Measurements from ENCODE around the gene ADAM11.

The ADAM11 gene

DNA sequence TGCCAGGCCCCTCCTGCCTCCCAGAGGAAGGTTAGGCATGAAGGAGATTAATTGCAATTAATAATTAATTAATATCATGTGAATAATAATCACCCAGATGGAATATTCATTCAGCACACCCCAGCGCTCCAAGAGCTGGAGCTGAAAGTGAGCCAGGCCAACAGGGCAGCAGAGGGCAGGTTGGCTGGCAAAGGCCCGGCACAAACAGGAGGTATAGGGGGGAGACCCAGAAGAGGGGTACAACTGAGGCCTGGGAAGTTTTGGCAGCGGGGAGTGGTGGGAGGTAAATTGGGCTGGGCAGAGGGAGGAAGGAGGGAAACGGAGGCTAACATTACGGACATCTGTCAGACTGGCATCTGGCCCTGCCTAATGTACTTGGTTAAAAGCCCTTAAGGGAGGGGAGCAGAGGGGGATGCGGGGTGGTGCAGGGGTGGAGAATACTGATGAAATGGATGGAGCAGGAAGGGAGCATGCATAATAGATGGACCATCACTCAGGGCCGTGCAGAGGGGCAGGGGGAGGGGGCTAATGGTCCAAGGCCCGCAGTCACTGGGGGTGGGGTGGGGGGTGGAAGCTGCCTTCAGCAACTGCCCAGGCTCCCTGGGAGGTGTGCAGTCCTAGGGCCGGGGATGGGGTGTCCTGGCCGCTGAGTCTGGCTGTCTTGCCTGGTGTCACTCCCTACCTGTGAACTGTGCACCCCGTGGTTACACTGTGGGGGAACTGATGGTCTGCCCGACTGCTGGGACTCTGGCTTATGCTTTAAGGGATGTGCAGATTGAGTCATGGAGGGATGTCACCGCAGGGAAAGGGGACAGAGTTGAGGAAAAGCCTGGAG, 1.9 kb downstream of the ADAM11 start (continued):
- TF ChIP-seq ZNF624 (tag by site-specific recombination; IDR thresholded peaks at IDR 0.05), result no peak
- no peak for TF ChIP-seq WT1 (tag by site-specific recombination; IDR thresholded peaks at IDR 0.05)

DNA sequence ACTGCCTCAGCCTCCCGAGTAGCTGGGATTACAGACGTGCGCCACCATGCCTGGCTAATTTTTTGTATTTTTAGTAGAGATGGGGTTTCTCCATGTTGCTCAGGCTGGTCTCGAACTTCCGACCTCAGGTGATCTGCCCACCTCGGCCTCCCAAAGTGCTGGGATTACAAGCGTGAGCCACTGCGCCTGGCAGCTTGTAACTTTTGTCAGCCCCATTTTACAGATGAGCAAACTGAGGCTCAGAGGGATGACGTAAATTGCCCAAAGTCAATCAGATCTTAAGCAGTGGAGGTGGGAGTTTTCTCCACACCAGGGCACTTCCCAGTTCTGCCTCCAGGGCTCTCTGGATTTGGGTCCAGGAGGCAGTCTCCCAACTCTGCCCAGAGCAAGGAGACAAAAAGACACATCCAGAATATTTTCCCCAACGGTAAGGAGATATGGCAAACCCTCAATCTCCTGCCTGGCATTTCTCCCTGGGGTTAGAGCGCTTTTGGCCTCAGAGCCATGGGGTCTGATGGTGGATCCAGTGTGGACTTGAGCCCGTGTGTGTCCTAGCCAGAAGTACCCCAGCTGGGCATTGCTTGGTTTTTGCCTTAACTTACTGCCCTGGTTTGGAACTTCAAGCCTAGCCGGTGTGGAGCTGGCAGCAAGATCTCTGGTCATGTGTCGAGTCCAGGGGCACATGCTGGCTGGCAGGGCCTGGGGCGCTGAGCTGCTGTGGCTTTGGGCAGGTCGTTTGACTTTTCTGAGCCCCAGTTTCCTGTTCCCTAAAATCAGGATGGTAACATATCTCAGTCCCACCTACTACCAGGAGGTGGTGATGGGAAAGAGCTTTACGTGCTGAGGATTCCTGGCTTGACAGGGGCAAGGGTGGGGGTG, 3.4 kb downstream of the ADAM11 start:
- no peak overlapping the region for H3K27ac ChIP-seq (ENCODE audit: extremely low read depth, low read depth, low read length)
- POLR2A ChIA-PET, result interaction anchor here (0.9 to 1.6 kb wide), 2 partner anchors 13 to 14 kb away, joined by 4 read pairs; no protein-coding TSS in a partner anchor
- CTCF ChIA-PET, result interaction anchor here (0.7 to 2.3 kb wide), 7 partner anchors 9 to 157 kb away, joined by 3 to 12 read pairs (median 4); no protein-coding TSS in a partner anchor

More for the DNA sequence above, 3.4 kb downstream of the ADAM11 start:
- H3K4me1 ChIP-seq (ENCODE audit: control insufficient read depth, insufficient read depth, low read length), result peaks cover 3% of the 10 kb centered on the region
- no peaks in the 10 kb centered on the region for H3K36me3 ChIP-seq (ENCODE audit: control insufficient read depth in 2 of 2, insufficient read depth in 1 of 2, low read length in 2 of 2)
- TF ChIP-seq WT1 (tag by site-specific recombination; IDR thresholded peaks at IDR 0.05) (no peak), SALL2 (tag by site-specific recombination; IDR thresholded peaks at IDR 0.05; ENCODE audit: borderline replicate concordance) (no peak), ZNF473 (tag by site-specific recombination; IDR thresholded peaks at IDR 0.05) (no peak), ZNF785 (tag by site-specific recombination; IDR thresholded peaks at IDR 0.05) (no peak), ZNF184 (tag by site-specific recombination; IDR thresholded peaks at IDR 0.05) (no peak), ZNF658 (tag by site-specific recombination; IDR thresholded peaks at IDR 0.05) (no peak), ZNF138 (tag by site-specific recombination; IDR thresholded peaks at IDR 0.05; ENCODE audit: borderline replicate concordance) (no peak), TRIM28 (IDR thresholded peaks at IDR 0.05; ENCODE audit: borderline replicate concordance, low read length) (no peak), ZSCAN23 (tag by site-specific recombination; IDR thresholded peaks at IDR 0.05) (no peak), ZNF132 (tag by site-specific recombination; IDR thresholded peaks at IDR 0.05; ENCODE audit: borderline replicate concordance) (no peak), GLIS2 (tag by site-specific recombination; IDR thresholded peaks at IDR 0.05) (no peak), YY2 (tag by site-specific recombination; IDR thresholded peaks at IDR 0.05) (no peak), ZNF629 (tag by site-specific recombination; IDR thresholded peaks at IDR 0.05) (no peak), SP2 (tag by site-specific recombination; IDR thresholded peaks at IDR 0.05) (no peak), ZNF747 (tag by site-specific recombination; IDR thresholded peaks at IDR 0.05) (no peak)
- TF ChIP-seq, protein P1, sequence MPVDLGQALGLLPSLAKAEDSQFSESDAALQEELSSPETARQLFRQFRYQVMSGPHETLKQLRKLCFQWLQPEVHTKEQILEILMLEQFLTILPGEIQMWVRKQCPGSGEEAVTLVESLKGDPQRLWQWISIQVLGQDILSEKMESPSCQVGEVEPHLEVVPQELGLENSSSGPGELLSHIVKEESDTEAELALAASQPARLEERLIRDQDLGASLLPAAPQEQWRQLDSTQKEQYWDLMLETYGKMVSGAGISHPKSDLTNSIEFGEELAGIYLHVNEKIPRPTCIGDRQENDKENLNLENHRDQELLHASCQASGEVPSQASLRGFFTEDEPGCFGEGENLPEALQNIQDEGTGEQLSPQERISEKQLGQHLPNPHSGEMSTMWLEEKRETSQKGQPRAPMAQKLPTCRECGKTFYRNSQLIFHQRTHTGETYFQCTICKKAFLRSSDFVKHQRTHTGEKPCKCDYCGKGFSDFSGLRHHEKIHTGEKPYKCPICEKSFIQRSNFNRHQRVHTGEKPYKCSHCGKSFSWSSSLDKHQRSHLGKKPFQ (tag by site-specific recombination; IDR thresholded peaks at IDR 0.05), result no peak
- TF ChIP-seq, protein P2, sequence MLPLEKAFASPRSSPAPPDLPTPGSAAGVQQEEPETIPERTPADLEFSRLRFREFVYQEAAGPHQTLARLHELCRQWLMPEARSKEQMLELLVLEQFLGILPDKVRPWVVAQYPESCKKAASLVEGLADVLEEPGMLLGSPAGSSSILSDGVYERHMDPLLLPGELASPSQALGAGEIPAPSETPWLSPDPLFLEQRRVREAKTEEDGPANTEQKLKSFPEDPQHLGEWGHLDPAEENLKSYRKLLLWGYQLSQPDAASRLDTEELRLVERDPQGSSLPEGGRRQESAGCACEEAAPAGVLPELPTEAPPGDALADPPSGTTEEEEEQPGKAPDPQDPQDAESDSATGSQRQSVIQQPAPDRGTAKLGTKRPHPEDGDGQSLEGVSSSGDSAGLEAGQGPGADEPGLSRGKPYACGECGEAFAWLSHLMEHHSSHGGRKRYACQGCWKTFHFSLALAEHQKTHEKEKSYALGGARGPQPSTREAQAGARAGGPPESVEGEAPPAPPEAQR (tag by site-specific recombination; IDR thresholded peaks at IDR 0.05), result no peak
- TF ChIP-seq, protein P3, sequence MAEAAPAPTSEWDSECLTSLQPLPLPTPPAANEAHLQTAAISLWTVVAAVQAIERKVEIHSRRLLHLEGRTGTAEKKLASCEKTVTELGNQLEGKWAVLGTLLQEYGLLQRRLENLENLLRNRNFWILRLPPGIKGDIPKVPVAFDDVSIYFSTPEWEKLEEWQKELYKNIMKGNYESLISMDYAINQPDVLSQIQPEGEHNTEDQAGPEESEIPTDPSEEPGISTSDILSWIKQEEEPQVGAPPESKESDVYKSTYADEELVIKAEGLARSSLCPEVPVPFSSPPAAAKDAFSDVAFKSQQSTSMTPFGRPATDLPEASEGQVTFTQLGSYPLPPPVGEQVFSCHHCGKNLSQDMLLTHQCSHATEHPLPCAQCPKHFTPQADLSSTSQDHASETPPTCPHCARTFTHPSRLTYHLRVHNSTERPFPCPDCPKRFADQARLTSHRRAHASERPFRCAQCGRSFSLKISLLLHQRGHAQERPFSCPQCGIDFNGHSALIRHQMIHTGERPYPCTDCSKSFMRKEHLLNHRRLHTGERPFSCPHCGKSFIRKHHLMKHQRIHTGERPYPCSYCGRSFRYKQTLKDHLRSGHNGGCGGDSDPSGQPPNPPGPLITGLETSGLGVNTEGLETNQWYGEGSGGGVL (tag by site-specific recombination; IDR thresholded peaks at IDR 0.05), result no peak
- TF ChIP-seq, protein P4, sequence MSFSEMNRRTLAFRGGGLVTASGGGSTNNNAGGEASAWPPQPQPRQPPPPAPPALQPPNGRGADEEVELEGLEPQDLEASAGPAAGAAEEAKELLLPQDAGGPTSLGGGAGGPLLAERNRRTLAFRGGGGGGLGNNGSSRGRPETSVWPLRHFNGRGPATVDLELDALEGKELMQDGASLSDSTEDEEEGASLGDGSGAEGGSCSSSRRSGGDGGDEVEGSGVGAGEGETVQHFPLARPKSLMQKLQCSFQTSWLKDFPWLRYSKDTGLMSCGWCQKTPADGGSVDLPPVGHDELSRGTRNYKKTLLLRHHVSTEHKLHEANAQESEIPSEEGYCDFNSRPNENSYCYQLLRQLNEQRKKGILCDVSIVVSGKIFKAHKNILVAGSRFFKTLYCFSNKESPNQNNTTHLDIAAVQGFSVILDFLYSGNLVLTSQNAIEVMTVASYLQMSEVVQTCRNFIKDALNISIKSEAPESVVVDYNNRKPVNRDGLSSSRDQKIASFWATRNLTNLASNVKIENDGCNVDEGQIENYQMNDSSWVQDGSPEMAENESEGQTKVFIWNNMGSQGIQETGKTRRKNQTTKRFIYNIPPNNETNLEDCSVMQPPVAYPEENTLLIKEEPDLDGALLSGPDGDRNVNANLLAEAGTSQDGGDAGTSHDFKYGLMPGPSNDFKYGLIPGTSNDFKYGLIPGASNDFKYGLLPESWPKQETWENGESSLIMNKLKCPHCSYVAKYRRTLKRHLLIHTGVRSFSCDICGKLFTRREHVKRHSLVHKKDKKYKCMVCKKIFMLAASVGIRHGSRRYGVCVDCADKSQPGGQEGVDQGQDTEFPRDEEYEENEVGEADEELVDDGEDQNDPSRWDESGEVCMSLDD (tag by site-specific recombination; IDR thresholded peaks at IDR 0.05), result no peak
- TF ChIP-seq, protein P5, sequence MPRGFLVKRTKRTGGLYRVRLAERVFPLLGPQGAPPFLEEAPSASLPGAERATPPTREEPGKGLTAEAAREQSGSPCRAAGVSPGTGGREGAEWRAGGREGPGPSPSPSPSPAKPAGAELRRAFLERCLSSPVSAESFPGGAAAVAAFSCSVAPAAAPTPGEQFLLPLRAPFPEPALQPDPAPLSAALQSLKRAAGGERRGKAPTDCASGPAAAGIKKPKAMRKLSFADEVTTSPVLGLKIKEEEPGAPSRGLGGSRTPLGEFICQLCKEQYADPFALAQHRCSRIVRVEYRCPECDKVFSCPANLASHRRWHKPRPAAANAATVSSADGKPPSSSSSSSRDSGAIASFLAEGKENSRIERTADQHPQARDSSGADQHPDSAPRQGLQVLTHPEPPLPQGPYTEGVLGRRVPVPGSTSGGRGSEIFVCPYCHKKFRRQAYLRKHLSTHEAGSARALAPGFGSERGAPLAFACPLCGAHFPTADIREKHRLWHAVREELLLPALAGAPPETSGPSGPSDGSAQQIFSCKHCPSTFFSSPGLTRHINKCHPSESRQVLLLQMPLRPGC (tag by site-specific recombination; IDR thresholded peaks at IDR 0.05), result no peak
- no peak overlapping the region for H3K4me3 ChIP-seq (ENCODE audit: low read depth, low read length)
- no peaks in the 10 kb centered on the region for H3K9me3 ChIP-seq (ENCODE audit: control insufficient read depth, insufficient read depth, low read depth, low read length)
